Thoracic aorta (tissue), 2 donors: ENCODE measurements around the gene TIMM22. TPM values are rescaled to one million over a fixed set of nuclear protein-coding genes. Genes with fewer than 3 reads are reported as not detected.

ENCODE experiments used
- ATAC-seq: fragments of 150-250 bp; one replicate; pipeline ENCODE4 v1.8.0; 2017; ENCODE audit warnings: low read depth; ENCODE audit not compliant: insufficient number of reproducible peaks, low FRiP score
- DNase-seq: peaks from one replicate; pipeline ENCODE4 v3.0.0-alpha.2; 2020; ENCODE audit warnings: low spot score
- H3K27ac ChIP-seq, 2 donors: fragments of 200-600 bp; sonication (generic); 1 replicate in 1 of 2; 2 replicates in 1 of 2; pipeline ENCODE4 v1.5.1; 2016; ENCODE audit warnings: mild to moderate bottlenecking in 2 of 2, moderate library complexity in 2 of 2
- H3K27me3 ChIP-seq: fragments of 200-600 bp; sonication (generic); replicated peaks from 2 replicates; pipeline ENCODE4 v1.6.0; 2016; ENCODE audit warnings: mild to moderate bottlenecking; ENCODE audit not compliant: insufficient read depth
- H3K36me3 ChIP-seq: fragments of 200-600 bp; sonication (generic); one replicate; pipeline ENCODE4 v1.5.1; 2016
- H3K4me1 ChIP-seq, 2 donors: fragments of 200-600 bp; sonication (generic); 1 replicate in 1 of 2; 2 replicates in 1 of 2; pipeline versions ENCODE4 v1.5.1 to v1.6.0; 2016; ENCODE audit warnings: low read depth in 2 of 2, mild to moderate bottlenecking in 1 of 2; ENCODE audit not compliant: control insufficient read depth in 1 of 2
- H3K4me3 ChIP-seq: fragments of 200-600 bp; sonication (generic); 2 replicates; pipeline ENCODE4 v1.5.1; 2016; ENCODE audit warnings: mild to moderate bottlenecking
- H3K9me3 ChIP-seq: fragments of 200-600 bp; sonication (generic); 2 replicates; pipeline ENCODE4 v1.5.1; 2016
- total RNA-seq, 2 donors: library from RNA; depleted of rRNA; stranded (reverse); fragments of >200 nt; gene quantifications; one replicate each; pipeline versions ENCODE4 v1.1.0 to v1.2.3, GENCODE V29; 2016
- TF ChIP-seq, protein P1 (sequence below): fragments of 200-600 bp; sonication (generic); IDR thresholded peaks from one replicate; pipeline ENCODE4 v1.5.1; 2019; ENCODE audit warnings: antibody characterized with exemption

The TIMM22 gene
- total RNA-seq, 2 donors from 2014 or later: 12.6 to 13.0 TPM

DNA sequence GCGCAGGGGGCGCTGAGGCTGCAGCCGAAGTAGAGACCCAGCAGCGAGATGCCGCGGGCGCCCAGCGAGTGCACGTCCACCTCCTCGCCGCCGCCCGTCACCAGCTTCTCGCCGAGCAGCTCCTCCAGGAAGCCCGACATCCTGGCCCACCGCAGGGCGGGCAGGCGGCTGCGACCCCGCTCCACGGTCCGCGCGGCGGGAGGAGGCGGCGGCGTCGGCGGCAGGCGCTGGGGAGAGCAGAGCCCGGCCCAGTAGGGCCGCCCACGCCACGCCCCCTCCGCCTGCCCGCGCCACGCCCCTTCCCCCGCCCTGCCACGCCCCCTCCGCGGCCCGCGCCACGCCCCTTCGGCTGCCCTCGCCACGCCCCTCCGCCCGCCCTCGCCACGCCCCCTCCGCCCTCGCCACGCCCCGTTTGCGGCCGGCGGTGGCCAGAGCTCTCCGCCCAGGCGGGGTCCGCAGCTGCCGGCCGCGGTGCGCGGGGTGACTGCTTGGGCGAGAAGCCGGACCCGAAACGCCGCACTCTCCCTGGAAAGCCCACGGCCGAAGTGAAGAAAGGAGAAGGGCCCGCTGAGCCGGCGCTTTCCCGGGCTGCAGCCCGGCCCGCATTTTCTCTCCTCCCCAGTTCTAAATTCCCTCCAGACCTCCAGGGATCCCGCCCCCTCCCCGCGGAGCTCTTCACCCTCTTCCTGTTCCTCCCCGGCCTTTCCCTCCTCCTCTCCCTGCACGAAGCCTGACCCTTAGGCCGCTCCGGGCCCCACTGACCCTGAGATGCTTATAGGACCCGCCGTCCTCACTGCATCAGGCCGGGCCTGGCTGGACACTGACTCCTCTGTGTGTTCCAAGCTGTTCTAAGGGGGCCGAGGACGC, 17.2 kb upstream of the TIMM22 start, which contains the start of gene NXN:
Gene NXN (minus strand): TSS at position 238 of the 867 bp plus-strand sequence.
- H3K4me3 ChIP-seq: peak within 1 kb of the TSS; percentile 76
- H3K27ac ChIP-seq: peak within 1 kb of the TSS; percentile 55 to 72
- no peaks in the 10 kb centered on the region for H3K27me3 ChIP-seq
- no peaks in the 10 kb centered on the region for H3K9me3 ChIP-seq
- ATAC-seq (peak; percentile 69), DNase-seq (peak; percentile 45)
- H3K36me3 ChIP-seq: no peaks in the 10 kb centered on the region
- TF ChIP-seq, protein P1, sequence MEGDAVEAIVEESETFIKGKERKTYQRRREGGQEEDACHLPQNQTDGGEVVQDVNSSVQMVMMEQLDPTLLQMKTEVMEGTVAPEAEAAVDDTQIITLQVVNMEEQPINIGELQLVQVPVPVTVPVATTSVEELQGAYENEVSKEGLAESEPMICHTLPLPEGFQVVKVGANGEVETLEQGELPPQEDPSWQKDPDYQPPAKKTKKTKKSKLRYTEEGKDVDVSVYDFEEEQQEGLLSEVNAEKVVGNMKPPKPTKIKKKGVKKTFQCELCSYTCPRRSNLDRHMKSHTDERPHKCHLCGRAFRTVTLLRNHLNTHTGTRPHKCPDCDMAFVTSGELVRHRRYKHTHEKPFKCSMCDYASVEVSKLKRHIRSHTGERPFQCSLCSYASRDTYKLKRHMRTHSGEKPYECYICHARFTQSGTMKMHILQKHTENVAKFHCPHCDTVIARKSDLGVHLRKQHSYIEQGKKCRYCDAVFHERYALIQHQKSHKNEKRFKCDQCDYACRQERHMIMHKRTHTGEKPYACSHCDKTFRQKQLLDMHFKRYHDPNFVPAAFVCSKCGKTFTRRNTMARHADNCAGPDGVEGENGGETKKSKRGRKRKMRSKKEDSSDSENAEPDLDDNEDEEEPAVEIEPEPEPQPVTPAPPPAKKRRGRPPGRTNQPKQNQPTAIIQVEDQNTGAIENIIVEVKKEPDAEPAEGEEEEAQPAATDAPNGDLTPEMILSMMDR: no peak
- peaks cover 7 to 40% of the 10 kb centered on the region in 2 donors for H3K4me1 ChIP-seq

DNA sequence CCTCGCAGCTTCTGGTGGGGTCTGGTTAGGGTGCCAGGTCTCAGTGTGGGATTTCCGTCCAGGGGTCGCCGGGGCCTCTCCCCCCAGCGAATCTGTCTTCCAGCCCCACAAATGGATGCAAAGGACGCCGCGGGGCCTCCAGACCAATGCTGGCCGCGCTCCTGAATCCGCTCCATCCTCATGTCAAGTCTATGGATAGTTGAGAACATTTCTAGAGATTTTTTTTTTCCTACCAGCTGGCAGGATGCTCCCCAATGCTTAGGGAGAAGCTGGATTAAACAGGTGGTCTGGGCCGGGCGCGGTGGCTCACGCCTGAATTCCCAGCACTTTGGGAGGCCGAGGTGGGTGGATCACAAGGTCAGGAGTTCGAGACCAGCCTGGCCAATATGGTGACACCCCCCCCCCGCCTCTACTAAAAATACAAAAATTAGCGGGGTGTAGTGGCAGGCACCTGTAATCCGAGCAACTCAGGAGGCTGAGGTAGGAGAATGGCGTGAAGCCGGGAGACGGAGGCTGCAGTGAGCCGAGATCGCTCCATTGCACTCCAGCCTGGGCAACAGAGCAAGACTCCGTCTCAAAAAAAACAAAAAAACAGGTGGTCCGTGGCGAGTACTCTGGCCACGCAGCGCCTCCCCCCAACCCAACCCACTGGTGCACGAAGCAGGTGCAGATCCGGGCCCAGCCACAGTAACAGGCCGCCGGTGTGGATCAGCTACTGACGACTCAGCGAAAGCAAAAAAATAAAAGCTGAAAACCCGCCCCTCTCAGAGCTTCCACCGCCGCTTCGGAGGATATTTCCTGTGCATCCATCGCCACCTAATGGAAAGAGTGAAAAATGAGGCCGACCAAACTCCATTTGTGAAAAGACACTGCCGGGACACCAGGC, 16.3 kb upstream of the TIMM22 start:
- peak overlapping the region; percentile 55 to 72 for H3K27ac ChIP-seq
- no peaks in the 10 kb centered on the region for H3K36me3 ChIP-seq
- DNase-seq (no peak), ATAC-seq (peak; percentile 52)
- no peaks in the 10 kb centered on the region for H3K27me3 ChIP-seq
- peak overlapping the region; percentile 76 for H3K4me3 ChIP-seq
- H3K4me1 ChIP-seq: peaks cover 7 to 31% of the 10 kb centered on the region in 2 donors
- TF ChIP-seq, protein P1: peak; percentile 74
- H3K9me3 ChIP-seq: no peaks in the 10 kb centered on the region

DNA sequence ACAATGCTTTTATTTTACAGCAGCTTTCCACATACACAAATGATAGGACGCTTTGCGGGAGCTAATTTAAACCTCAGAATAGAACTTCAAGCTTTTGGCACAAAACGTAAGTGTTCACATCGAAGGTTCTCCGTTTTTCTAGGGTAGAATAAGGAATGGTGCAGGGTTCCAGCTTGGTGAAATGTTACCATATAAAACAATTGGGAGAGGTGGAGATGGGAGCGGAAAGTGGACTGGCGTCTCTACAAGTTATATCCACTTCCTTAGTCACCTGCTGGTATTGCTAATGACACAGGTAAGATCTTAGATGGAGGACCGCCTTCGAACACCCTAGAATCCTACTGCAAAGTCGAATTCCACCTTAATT, 15.7 kb upstream of the TIMM22 start:
- no peak overlapping the region for H3K27ac ChIP-seq
- no peak for DNase-seq

DNA sequence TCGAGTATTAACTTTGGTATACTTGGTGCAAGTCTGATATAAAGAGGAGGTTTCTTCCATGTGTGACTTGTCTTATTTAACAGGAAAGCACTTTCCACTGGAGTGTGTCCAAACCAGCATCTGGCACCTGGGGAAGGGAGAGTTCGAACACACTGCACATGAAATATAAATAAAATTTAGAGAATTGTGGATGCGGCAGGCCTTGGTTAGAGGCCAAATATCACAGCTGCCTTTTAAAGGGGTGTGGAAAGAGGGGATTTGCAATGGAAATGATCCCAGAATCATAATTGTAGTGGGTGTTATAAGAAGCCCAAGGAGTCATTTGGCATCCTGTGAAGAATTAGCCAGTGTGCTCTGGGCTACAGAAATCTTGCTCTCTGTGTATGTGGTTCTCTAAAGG, 13.0 kb upstream of the TIMM22 start:
- H3K4me3 ChIP-seq: no peak overlapping the region
- ATAC-seq: no peak
- H3K4me1 ChIP-seq: peaks cover 7 to 10% of the 10 kb centered on the region in 2 donors
- no peaks in the 10 kb centered on the region for H3K9me3 ChIP-seq
- H3K36me3 ChIP-seq: no peaks in the 10 kb centered on the region
- H3K27me3 ChIP-seq: no peaks in the 10 kb centered on the region
- H3K27ac ChIP-seq: no peak overlapping the region
- TF ChIP-seq, protein P1: no peak
- DNase-seq: no peak

More for the DNA sequence above, 15.7 kb upstream of the TIMM22 start:
- H3K36me3 ChIP-seq: no peaks in the 10 kb centered on the region
- H3K9me3 ChIP-seq: no peaks in the 10 kb centered on the region
- peaks cover 7 to 25% of the 10 kb centered on the region in 2 donors for H3K4me1 ChIP-seq
- TF ChIP-seq, protein P1: no peak
- H3K27me3 ChIP-seq: no peaks in the 10 kb centered on the region
- H3K4me3 ChIP-seq: no peak overlapping the region
- no peak for ATAC-seq
